B cell (primary cell): ENCODE data around the gene RABGAP1L. TPM values are rescaled to one million over a fixed set of nuclear protein-coding genes. Genes with fewer than 3 reads are reported as not detected.

Source experiments
- ATAC-seq: fragments of 200-7000 bp; cut with Tn5 transposase; one replicate; pipeline ENCODE4 v1.10.0; 2021; ENCODE audit warnings: low read depth, mild to moderate bottlenecking, moderate number of reproducible peaks, moderate library complexity
- CTCF ChIA-PET: fragments of 350-600 bp; sonication (Branson Sonifier 250); formaldehyde crosslinking; loops from one replicate; lab custom pipeline; 2021; ENCODE audit warnings: antibody characterized with exemption, inconsistent platforms; lab: Charles Lee
- POLR2A ChIA-PET: fragments of 350-600 bp; sonication (Branson Sonifier 250); formaldehyde crosslinking; loops from one replicate; lab custom pipeline; 2021; ENCODE audit warnings: antibody characterized with exemption; lab: Charles Lee
- DNase-seq: peaks from one replicate; pipeline ENCODE4 v3.0.0; 2013
- H2AFZ ChIP-seq: 2 replicates; pipeline ENCODE4 v1.6.1; 2012; ENCODE audit warnings: mild to moderate bottlenecking, low read depth, low read length; ENCODE audit not compliant: insufficient read depth, poor library complexity, severe bottlenecking
- H3K27ac ChIP-seq, 2 donors: 1 replicate in 1 of 2; 2 replicates in 1 of 2; pipeline ENCODE4 v1.5.1; 2012 to 2013; ENCODE audit warnings: low read length in 2 of 2, mild to moderate bottlenecking in 2 of 2, moderate library complexity in 1 of 2
- H3K27me3 ChIP-seq, 4 experiments: fragments of 200-600 bp in 1 of 4; sonication (generic) in 1 of 4; replicated peaks in 1 of 4; 1 replicate in 2 of 4; 2 replicates in 2 of 4; pipeline versions ENCODE4 v1.6.1 to v1.7.0; 2013 to 2016; ENCODE audit warnings: low read length in 3 of 4, mild to moderate bottlenecking in 2 of 4, mixed read lengths in 1 of 4, moderate library complexity in 1 of 4; ENCODE audit not compliant: insufficient read depth in 4 of 4, control insufficient read depth in 3 of 4; ENCODE audit errors: control extremely low read depth in 1 of 4
- H3K36me3 ChIP-seq, 2 experiments: replicated peaks in 1 of 2; 1 replicate in 1 of 2; 2 replicates in 1 of 2; pipeline versions ENCODE4 v1.6.1 to v1.7.1; 2013; ENCODE audit warnings: low read length in 1 of 2; ENCODE audit not compliant: insufficient read depth in 2 of 2, control insufficient read depth in 1 of 2; ENCODE audit errors: control extremely low read depth in 1 of 2, extremely low read depth in 1 of 2
- H3K4me1 ChIP-seq, 2 donors: fragments of 200-600 bp in 1 of 2; sonication (generic) in 1 of 2; 1 replicate in 1 of 2; 2 replicates in 1 of 2; pipeline versions ENCODE4 v1.5.1 to v1.6.1; 2013 to 2017; ENCODE audit warnings: low read length in 2 of 2; ENCODE audit not compliant: control insufficient read depth in 2 of 2, insufficient read depth in 2 of 2
- H3K4me2 ChIP-seq: replicated peaks from 2 replicates; pipeline ENCODE3; 2012; ENCODE audit warnings: mild to moderate bottlenecking, low read depth, low read length; ENCODE audit not compliant: poor library complexity, severe bottlenecking
- H3K4me3 ChIP-seq, 5 experiments: fragments of 200-600 bp in 1 of 5; sonication (generic) in 1 of 5; 1 replicate in 3 of 5; 2 replicates in 2 of 5; pipeline versions ENCODE4 v1.5.1 to v1.7.0; 2011 to 2016; ENCODE audit warnings: low read length in 4 of 5, mild to moderate bottlenecking in 4 of 5, low read depth in 2 of 5, control low read depth in 1 of 5, moderate library complexity in 1 of 5; ENCODE audit not compliant: insufficient read depth in 1 of 5; ENCODE audit errors: control extremely low read depth in 1 of 5, extremely low read depth in 1 of 5
- H3K79me2 ChIP-seq: fragments of 200-600 bp; sonication (generic); one replicate; pipeline ENCODE4 v1.6.0; 2016; ENCODE audit warnings: low read length; ENCODE audit not compliant: control insufficient read depth, insufficient read depth
- H3K9ac ChIP-seq: fragments of 200-600 bp; sonication (generic); 2 replicates; pipeline ENCODE4 v1.6.1; 2017; ENCODE audit warnings: mild to moderate bottlenecking, low read length, moderate library complexity
- H3K9me3 ChIP-seq, 3 donors: one replicate each; pipeline versions ENCODE4 v1.6.1 to v1.7.1; 2013; ENCODE audit warnings: low read length in 2 of 3; ENCODE audit not compliant: control insufficient read depth in 2 of 3, insufficient read depth in 1 of 3; ENCODE audit errors: control extremely low read depth in 1 of 3
- H4K20me1 ChIP-seq: 2 replicates; pipeline ENCODE4 v1.6.0; 2012; ENCODE audit warnings: mild to moderate bottlenecking, low read length; ENCODE audit not compliant: insufficient read depth, control insufficient read depth, poor library complexity, severe bottlenecking
- H3K27ac Mint-ChIP-seq: one replicate; pipeline ENCODE4 v1.8.0; 2021; ENCODE audit warnings: mixed read lengths
- H3K27me3 Mint-ChIP-seq: one replicate; pipeline ENCODE4 v1.8.0; 2021; ENCODE audit warnings: mixed read lengths
- H3K4me1 Mint-ChIP-seq: one replicate; pipeline ENCODE4 v1.8.0; 2021; ENCODE audit warnings: mixed read lengths
- H3K4me3 Mint-ChIP-seq: one replicate; pipeline ENCODE4 v1.8.0; 2021; ENCODE audit warnings: mixed read lengths
- H3K9me3 Mint-ChIP-seq: one replicate; pipeline ENCODE4 v1.8.0; 2022; ENCODE audit warnings: mixed read lengths; ENCODE audit not compliant: insufficient read depth
- CTCF ChIP-seq: fragments of 200-600 bp; IDR thresholded peaks from one replicate; pipeline ENCODE4 v1.8.0; 2022; ENCODE audit warnings: antibody characterized with exemption, mild to moderate bottlenecking
- EZH2 ChIP-seq: IDR thresholded peaks from 2 replicates; pipeline ENCODE4 v1.6.1; 2012; ENCODE audit warnings: borderline replicate concordance, low read depth, mild to moderate bottlenecking, moderate library complexity, low read length; ENCODE audit not compliant: insufficient read depth, poor library complexity, severe bottlenecking
- WGBS: methylation state at CpG from one replicate; pipeline ENCODE4 v1.1.5; 2013; ENCODE audit warnings: missing lambda C conversion rate; ENCODE audit not compliant: insufficient coverage; 5-methylcytosine and 5-hydroxymethylcytosine counted together
- intact Hi-C: fragments of 100-400 bp; cut with micrococcal nuclease; formaldehyde crosslinking; loops from one replicate; pipeline ENCODE4 v1.10.0; 2022
- polyA plus RNA-seq: library from polyadenylated mRNA; depleted of rRNA; stranded (reverse); fragments of >200 nt; gene quantifications from 2 replicates; pipeline ENCODE4 v1.2.3, GENCODE V29; 2012
- total RNA-seq, 2 donors: library from RNA; stranded (reverse); fragments of 120-200 nt in 1 of 2; gene quantifications; 1 replicate in 1 of 2; 2 replicates in 1 of 2; pipeline versions ENCODE4 v1.2.3 to v1.2.4, GENCODE V29; 2013 to 2022

RABGAP1L gene
- total and polyA plus RNA-seq, 2 donors (not counting 1 experiment from before 2014, with no cell fraction given), result 34.9 to 159 TPM

- Mint-ChIP-seq H3K27ac (peak overlapping the region; percentile 17), H3K4me3 (peak overlapping the region; percentile 20), H3K9me3 (no peaks in the 10 kb centered on the region), H3K27me3 (no peaks in the 10 kb centered on the region), H3K4me1 (peaks cover 49% of the 10 kb centered on the region)
- no peak for TF ChIP-seq CTCF
- TF ChIP-seq EZH2, result no peak
- Histone ChIP-seq H3K36me3 (peaks cover 2 to 5% of the 10 kb centered on the region in 2 experiments), H3K4me2 (peak overlapping the region; percentile 47), H3K9me3 (no peaks in the 10 kb centered on the region), H4K20me1 (no peaks in the 10 kb centered on the region), H3K27ac (peak overlapping the region; percentile 16 to 76), H3K4me1 (peaks cover 27 to 37% of the 10 kb centered on the region in 2 donors), H2AFZ (no peak overlapping the region), H3K79me2 (no peaks in the 10 kb centered on the region), H3K27me3 (no peaks in the 10 kb centered on the region), H3K4me3 (peak overlapping the region in 2 of 5 experiments; percentile 2 to 7), H3K9ac (peak overlapping the region; percentile 30)
- intact Hi-C loops, result loop anchor here (2.0 to 5.0 kb wide), 3 partner anchors 14 to 83 kb away; no protein-coding TSS in a partner anchor
- CTCF ChIA-PET, result interaction anchor here (1.1 to 2.1 kb wide), 5 partner anchors 10 to 185 kb away, joined by 3 to 10 read pairs (median 7); no protein-coding TSS in a partner anchor
- POLR2A ChIA-PET, result interaction anchor here (2.0 to 2.3 kb wide), 2 partner anchors 9 to 44 kb away, joined by 8 to 13 read pairs; partner anchors contain the start of gene CACYBP
- ATAC-seq (peak; percentile 22), DNase-seq (no peak)
- 50% methylated on average over 2 of the region's 3 CpGs for WGBS
Observed at GRCh38 chr1:174954671-174955669, 795.6 kb downstream of the RABGAP1L start.
